HUES64 (cell line): ENCODE results near the gene NDUFS8.

Source experiments
- H3K27ac ChIP-seq: 2 replicates; pipeline ENCODE4 v1.7.0; 2013; ENCODE audit warnings: low read depth, low read length, inconsistent platforms
- H3K27me3 ChIP-seq: 2 replicates; pipeline ENCODE4 v1.6.1; 2013; ENCODE audit warnings: mild to moderate bottlenecking, low read length; ENCODE audit not compliant: insufficient read depth
- H3K36me3 ChIP-seq: 2 replicates; pipeline ENCODE4 v1.6.1; 2013; ENCODE audit warnings: mild to moderate bottlenecking, low read length; ENCODE audit not compliant: insufficient read depth
- H3K4me1 ChIP-seq: 2 replicates; pipeline ENCODE4 v1.6.1; 2013; ENCODE audit warnings: mild to moderate bottlenecking, low read length, moderate library complexity; ENCODE audit not compliant: insufficient read depth
- H3K4me3 ChIP-seq: 2 replicates; pipeline ENCODE4 v1.5.1; 2013; ENCODE audit warnings: mild to moderate bottlenecking, low read length, moderate library complexity
- H3K9ac ChIP-seq: 2 replicates; pipeline ENCODE4 v1.6.1; 2013; ENCODE audit warnings: mild to moderate bottlenecking, low read depth, low read length
- H3K9me3 ChIP-seq: 2 replicates; pipeline ENCODE4 v1.6.1; 2013; ENCODE audit warnings: low read depth, low read length; ENCODE audit not compliant: insufficient read depth
- WGBS: fragments of 150-250, 120-280 bp; methylation state at CpG from one replicate; pipeline ENCODE4 v1.1.7; 2013; ENCODE audit warnings: missing lambda C conversion rate; 5-methylcytosine and 5-hydroxymethylcytosine counted together

NDUFS8 gene

DNA sequence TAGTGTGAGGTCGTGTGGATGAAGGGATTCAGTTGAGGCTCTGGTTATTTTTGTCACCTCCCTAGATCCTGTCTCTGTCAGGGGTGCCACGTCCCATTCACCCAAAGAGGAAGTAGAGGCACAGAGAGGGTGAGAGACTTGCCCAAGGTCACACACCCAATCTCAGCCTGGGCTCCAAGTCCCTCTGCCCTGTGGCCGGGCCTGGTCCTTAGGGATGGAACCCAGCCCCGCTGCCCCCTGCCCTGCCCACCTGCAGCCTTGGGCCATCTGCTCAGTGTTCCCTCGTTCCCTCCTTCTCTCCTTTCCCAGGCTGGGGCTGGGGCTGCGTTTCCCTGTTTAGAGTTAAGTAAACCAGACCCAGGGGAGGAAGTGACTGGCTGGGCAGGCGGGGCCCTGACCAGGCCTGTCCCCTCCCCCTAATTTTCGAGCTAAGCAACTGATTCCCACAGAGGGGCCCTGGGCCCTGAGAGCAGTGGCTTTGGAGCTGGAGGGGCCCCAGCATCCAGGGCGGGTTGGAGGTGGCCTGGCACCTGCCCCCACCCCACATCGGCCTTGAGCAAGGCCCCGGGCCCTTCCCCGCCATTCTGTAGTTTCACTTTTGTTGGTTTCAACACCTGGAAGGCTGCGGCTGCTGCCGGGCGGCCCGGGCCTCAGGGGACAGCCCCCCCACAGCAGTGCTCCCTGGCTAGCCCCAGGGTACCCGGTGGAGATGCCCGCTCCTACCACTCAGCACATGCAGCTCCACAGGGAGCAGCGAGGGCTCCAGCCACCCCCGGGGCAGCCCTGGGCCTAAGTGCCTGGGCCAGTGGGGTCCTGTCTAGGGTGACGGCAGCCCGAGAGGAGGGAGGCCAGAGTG, 9.8 kb downstream of the NDUFS8 start:
- WGBS, result 56% methylated on average over 21 of the region's 22 CpGs
- Histone ChIP-seq H3K4me1 (peaks cover 15% of the 10 kb centered on the region; the same call in 1 of the 2 replicates), H3K9ac (peak overlapping the region; percentile 42; the same call in 1 of the 2 replicates), H3K36me3 (peaks cover 3% of the 10 kb centered on the region; the same call in 1 of the 2 replicates), H3K27ac (peak overlapping the region; percentile 34; the same call in 1 of the 2 replicates), H3K9me3 (no peaks in the 10 kb centered on the region), H3K4me3 (no peak overlapping the region), H3K27me3 (no peaks in the 10 kb centered on the region)

DNA sequence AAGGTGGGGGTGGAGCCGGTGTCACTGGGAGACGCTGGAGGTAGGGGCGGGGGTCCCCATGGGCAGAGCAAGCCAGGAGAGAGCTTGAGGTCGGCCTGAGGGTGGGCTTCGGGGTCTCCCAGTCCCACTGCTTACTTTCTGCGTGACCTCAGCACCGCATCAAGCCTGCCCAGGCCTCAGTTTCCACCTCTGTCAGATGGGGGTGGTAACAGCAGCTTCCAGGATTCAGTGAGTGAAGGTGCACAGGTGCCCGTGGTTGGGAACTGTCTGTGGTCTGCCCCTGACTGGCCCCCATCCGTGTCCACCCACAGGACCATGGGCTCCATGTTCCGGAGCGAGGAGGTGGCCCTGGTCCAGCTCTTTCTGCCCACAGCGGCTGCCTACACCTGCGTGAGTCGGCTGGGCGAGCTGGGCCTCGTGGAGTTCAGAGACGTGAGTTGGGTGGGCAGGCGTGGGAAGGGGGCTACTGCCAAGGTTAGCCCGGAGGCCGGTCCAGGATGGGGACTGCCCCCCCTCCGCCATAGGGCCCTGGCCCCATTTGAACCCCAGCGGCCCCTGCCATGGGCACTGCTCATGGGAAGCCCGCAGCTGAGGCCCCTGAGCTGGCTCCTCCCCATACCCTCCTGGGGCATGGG, 10.6 kb downstream of the NDUFS8 start:
- Histone ChIP-seq H3K27ac (no peak overlapping the region; the same call in 1 of the 2 replicates), H3K27me3 (no peaks in the 10 kb centered on the region), H3K9me3 (no peaks in the 10 kb centered on the region), H3K36me3 (no peaks in the 10 kb centered on the region), H3K9ac (0 out of 2 replicates have a peak overlapping the region, but pooled peaks have one; percentile 42), H3K4me1 (peaks cover 15% of the 10 kb centered on the region; the same call in 1 of the 2 replicates), H3K4me3 (no peak overlapping the region)
- 92% methylated on average over 23 of the region's 23 CpGs for WGBS

DNA sequence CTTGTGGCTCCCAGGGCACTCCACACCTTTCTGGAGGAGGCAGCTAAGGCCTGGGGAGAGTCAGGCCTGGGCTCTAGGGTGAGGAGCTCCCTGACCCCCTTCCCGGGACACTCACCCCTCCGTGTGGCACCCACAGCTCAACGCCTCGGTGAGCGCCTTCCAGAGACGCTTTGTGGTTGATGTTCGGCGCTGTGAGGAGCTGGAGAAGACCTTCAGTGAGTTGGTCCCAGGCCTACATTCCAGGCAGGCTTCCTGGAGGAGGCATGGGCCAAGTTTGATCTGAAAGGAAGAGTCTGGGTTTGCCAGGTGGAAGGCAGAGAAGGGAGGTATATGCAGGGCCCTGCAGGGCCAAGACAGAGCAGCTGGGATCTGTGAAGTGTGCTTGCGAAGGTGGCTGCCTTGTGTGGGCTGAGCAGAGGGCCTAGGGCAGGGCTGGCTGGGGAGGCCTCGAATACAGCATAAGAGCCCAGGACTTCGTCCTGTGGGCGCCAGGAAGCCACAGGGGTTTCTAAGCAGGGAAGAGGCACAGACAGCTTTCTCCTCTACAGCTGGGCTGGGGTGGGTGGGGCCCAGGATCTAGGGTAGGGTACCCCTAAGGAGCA, 11.2 kb downstream of the NDUFS8 start:
- H3K4me3 ChIP-seq, result no peak overlapping the region
- 90% methylated on average over 12 of the region's 12 CpGs for WGBS

DNA sequence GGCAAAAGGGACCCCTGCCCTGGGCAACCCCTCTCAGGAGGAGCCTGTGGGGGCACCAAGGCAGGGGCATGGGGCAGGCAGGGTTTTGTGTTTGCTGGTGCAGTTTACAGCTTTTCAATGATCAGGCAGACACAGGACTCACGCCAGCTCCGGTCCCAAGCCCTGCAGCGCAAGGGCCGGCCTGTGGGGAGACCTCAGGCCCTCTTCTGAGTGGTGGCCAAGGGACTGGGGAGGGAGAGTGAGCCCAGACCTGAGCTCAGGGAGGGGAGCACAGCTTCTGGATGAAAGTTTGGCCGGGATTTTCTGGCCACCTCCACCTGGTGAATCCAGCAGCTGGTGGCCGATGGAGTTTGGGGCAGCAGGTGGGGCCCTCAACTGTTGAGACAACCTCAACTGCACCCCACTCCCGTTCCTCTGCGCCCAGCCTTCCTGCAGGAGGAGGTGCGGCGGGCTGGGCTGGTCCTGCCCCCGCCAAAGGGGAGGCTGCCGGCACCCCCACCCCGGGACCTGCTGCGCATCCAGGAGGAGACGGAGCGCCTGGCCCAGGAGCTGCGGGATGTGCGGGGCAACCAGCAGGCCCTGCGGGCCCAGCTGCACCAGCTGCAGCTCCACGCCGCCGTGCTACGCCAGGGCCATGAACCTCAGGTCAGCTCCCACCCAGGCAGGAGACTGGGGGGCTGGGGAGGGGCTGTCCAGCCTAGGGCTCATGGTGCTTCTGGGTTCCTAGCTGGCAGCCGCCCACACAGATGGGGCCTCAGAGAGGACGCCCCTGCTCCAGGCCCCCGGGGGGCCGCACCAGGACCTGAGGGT, 11.9 kb downstream of the NDUFS8 start:
- Histone ChIP-seq H3K4me1 (peaks cover 15% of the 10 kb centered on the region; the same call in 1 of the 2 replicates), H3K9me3 (no peaks in the 10 kb centered on the region), H3K9ac (no peak overlapping the region), H3K27ac (no peak overlapping the region), H3K36me3 (no peaks in the 10 kb centered on the region), H3K27me3 (no peaks in the 10 kb centered on the region), H3K4me3 (no peak overlapping the region)
- WGBS, result 91% methylated on average over 27 of the region's 27 CpGs

More for the DNA sequence above, 11.2 kb downstream of the NDUFS8 start:
- Histone ChIP-seq H3K4me1 (peaks cover 15% of the 10 kb centered on the region; the same call in 1 of the 2 replicates), H3K9ac (no peak overlapping the region), H3K27me3 (no peaks in the 10 kb centered on the region), H3K9me3 (no peaks in the 10 kb centered on the region), H3K27ac (0 out of 2 replicates have a peak overlapping the region, but pooled peaks have one; percentile 13), H3K36me3 (no peaks in the 10 kb centered on the region)

DNA sequence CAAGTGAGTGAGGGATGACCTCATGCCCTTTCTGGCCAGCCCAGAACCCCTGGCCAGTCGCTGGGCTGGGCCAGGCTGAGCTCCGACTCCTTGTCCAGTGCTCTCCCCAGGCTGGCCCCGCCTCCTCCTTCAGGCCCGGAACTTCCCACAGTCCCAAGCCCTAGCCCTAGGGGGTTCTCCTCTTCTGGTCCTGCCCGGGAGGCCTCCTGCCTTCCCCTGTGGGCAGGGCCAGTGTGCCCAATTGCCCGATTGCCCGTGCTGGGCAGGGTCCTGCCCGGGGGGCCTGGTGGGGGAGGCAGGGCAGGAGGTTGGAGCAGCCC, 12.5 kb downstream of the NDUFS8 start:
- Histone ChIP-seq H3K9ac (no peak overlapping the region), H3K9me3 (no peaks in the 10 kb centered on the region), H3K27me3 (no peaks in the 10 kb centered on the region), H3K4me3 (no peak overlapping the region), H3K36me3 (no peaks in the 10 kb centered on the region), H3K4me1 (peaks cover 15% of the 10 kb centered on the region; the same call in 1 of the 2 replicates), H3K27ac (no peak overlapping the region)
- WGBS, result 89% methylated on average over 8 of the region's 8 CpGs

DNA sequence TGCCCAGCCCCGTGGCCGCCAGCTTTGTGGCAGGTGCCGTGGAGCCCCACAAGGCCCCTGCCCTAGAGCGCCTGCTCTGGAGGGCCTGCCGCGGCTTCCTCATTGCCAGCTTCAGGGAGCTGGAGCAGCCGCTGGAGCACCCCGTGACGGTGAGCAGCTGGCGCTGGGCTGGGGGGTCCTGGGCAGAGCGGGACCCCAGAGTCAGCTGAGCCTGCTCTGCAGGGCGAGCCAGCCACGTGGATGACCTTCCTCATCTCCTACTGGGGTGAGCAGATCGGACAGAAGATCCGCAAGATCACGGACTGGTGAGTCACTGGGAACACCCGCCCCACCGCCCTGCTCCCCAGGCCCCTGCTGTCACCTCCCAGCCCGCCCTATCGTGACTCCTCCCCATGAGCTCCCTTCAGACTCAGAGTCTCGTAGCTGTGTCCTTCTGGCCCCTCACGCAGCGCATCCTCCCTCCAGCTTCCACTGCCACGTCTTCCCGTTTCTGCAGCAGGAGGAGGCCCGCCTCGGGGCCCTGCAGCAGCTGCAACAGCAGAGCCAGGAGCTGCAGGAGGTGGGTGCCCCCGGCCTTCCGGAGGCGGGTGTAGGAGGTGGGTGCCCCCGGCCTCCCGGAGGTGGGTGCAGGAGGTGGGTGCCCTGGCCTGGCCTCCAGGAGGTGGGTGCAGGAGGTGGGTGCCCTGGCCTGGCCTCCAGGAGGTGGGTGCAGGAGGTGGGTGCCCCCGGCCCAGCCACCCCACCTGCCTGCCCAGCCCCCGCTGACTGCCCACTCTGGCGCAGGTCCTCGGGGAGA, 13.1 kb downstream of the NDUFS8 start:
- 89% methylated on average over 36 of the region's 36 CpGs for WGBS
- H3K9ac ChIP-seq, result no peak overlapping the region
- H3K27ac ChIP-seq, result no peak overlapping the region
- H3K36me3 ChIP-seq, result no peaks in the 10 kb centered on the region
- H3K4me1 ChIP-seq, result peaks cover 10% of the 10 kb centered on the region; the same call in 1 of the 2 replicates
- H3K4me3 ChIP-seq, result no peak overlapping the region
- H3K27me3 ChIP-seq, result no peaks in the 10 kb centered on the region
- no peaks in the 10 kb centered on the region for H3K9me3 ChIP-seq

DNA sequence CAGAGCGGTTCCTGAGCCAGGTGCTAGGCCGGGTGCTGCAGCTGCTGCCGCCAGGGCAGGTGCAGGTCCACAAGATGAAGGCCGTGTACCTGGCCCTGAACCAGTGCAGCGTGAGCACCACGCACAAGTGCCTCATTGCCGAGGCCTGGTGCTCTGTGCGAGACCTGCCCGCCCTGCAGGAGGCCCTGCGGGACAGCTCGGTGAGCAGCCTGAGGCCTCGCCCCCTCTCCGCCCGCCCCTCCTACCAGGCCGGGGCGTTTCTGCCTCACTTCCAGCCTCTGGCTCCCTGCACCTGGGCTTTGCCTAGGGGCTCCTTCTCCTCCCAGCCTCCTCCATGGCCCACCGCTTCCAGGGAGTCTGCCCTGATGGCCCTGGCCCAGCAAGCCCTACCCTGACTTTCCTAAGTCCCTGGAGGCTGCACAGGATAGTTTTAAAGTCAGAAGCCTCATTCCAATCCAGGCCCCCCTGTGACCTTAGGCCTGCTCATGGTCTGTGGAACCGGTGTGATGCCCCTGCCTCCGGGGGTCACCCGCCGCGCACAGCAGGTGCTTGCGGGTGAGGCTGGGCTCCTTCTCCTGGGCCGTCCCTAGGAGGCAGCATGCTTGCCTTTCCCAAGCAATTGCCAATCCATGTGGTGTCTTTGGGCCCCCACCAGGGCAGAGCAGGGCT, 13.8 kb downstream of the NDUFS8 start:
- 84% methylated on average over 24 of the region's 24 CpGs for WGBS
- Histone ChIP-seq H3K4me1 (0 out of 2 replicates have a peak, but pooled peaks cover 10% of the 10 kb centered on the region), H3K4me3 (no peak overlapping the region), H3K36me3 (no peaks in the 10 kb centered on the region), H3K9ac (no peak overlapping the region), H3K27me3 (no peaks in the 10 kb centered on the region), H3K9me3 (no peaks in the 10 kb centered on the region), H3K27ac (no peak overlapping the region)

DNA sequence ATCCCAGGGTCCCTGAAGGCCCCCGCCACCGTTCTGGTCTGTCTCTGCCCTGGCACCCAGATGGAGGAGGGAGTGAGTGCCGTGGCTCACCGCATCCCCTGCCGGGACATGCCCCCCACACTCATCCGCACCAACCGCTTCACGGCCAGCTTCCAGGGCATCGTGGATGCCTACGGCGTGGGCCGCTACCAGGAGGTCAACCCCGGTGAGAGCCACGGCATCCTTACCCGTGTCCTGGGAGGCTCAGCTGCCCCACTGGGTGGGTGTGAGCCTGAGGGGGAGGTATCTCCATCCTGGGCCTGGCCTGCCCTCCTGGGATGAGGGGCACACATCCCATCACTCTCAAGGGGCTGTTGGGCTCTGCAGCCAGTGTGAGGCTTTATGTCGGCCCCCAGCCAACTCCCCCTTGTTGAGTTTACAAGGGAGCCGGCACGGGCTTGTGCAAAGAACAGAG, 14.4 kb downstream of the NDUFS8 start:
- no peak overlapping the region for H3K27ac ChIP-seq
- no peaks in the 10 kb centered on the region for H3K9me3 ChIP-seq
- 96% methylated on average over 18 of the region's 18 CpGs for WGBS
- H3K36me3 ChIP-seq, result no peaks in the 10 kb centered on the region
- H3K4me3 ChIP-seq, result no peak overlapping the region
- H3K4me1 ChIP-seq, result 0 out of 2 replicates have a peak, but pooled peaks cover 8% of the 10 kb centered on the region
- H3K27me3 ChIP-seq, result no peaks in the 10 kb centered on the region
- H3K9ac ChIP-seq, result no peak overlapping the region

DNA sequence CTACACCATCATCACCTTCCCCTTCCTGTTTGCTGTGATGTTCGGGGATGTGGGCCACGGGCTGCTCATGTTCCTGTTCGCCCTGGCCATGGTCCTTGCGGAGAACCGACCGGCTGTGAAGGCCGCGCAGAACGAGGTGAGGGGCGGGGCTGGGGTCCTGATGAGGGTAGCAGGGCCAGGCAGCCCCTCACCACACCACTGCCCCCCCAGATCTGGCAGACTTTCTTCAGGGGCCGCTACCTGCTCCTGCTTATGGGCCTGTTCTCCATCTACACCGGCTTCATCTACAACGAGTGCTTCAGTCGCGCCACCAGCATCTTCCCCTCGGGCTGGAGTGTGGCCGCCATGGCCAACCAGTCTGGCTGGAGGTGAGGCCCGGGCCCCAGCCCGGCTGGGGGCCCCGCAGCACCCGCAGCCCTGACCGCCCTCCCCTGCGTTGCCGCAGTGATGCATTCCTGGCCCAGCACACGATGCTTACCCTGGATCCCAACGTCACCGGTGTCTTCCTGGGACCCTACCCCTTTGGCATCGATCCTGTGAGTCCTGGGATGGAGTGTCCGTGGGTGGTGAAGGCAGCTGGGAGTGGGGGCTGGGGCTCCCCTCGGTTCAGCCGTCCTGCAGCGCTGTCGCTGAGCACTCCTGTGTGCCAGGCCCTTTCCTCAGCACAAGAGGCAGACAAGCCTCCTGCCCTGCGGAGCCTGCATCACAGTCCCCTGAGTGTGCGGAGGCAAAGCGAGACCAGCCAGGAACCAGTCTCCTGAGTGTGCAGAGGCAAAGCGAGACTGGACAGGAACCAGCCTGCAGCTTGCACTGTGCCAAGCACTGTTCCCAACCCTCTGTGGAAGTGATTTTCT, 17.2 kb downstream of the NDUFS8 start:
- no peaks in the 10 kb centered on the region for H3K9me3 ChIP-seq
- no peaks in the 10 kb centered on the region for H3K36me3 ChIP-seq
- no peak overlapping the region for H3K4me3 ChIP-seq
- no peaks in the 10 kb centered on the region for H3K4me1 ChIP-seq
- H3K27ac ChIP-seq, result no peak overlapping the region
- WGBS, result 94% methylated on average over 37 of the region's 37 CpGs
- H3K27me3 ChIP-seq, result no peaks in the 10 kb centered on the region
- H3K9ac ChIP-seq, result no peak overlapping the region
